Stimulated activated CD4-positive, alpha-beta T cell treated with anti-CD3 and anti-CD28 coated beads, Interleukin-4, amount 100 ng/mL, for 48 hours (primary cell): ENCODE data around the gene FOXG1.

Experiments used
- DNase-seq, 2 donors: peaks; one replicate each; pipeline ENCODE4 v3.0.0-alpha.2; 2020; ENCODE audit warnings: low read depth in 2 of 2

The FOXG1 gene

DNA sequence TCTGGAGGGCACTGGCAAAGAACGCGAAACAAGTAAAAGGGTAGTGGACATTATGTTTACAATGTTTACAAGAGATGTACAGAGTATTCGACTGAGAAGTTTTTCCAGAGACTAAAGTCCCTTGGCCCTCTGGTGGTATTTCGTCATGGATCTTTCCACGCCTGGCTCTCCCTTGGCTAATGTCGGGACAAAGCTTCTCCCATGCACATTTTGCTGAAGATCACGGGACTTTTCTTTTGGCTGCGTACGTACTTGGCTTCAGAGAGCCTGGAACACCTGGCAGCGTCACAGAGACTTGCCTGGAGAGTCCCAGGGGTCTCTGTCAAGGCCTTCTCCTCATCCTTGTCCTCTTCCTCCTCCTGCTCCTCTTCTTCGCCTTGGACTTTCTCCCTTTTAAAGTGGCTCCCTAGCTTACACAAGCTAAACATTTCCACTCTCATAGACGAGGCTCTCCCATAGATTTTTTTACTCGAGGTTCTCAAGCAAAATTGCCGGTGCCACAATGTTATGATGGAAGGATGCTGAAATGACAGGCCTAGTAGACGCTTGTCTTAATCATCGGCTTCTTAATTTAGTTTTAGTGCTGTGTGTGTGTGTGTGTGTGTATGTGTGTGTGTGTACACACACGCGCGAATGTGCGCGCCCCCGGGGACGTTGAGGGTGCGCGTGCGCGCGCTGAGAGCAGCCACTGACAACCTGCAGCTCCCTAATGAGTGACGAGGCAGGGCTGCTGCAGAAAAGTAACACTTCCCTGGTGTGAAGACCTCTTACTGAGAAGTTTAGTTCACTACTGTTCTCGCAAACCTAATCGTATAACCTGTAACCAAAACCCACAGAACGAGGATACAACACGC is 4.9 kb upstream of the FOXG1 start:
- no peak for DNase-seq

DNA sequence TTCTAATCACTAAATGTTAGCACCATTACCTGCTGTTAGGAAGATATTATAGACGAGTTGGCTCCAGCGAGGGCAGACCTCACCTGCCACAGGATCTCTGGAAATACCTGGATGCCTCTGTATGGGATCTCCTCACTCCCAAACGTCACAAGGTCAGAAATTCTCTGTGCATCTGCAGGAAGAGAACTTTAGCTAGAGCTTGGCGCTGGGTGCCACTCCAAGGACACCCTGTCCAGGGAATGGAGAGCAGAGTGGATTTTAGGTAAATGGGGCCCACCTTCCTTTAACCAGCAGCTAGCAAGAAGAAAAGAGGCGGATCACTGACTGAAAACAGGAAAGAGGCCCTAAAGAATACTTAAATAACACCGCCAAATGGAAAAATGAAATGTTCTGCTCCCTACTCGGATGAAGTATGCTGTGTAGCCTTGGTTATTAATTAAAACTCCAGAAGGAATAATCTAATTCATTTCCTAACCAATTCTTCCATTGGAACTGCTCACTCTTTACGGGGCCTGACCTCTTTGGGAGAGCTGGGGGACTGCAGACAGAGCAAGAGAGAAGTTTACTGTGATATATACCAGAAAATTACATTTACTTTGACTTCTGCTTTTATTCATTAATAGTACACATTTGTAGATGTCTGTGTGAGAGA is 4.2 kb upstream of the FOXG1 start:
- no peak for DNase-seq

DNA sequence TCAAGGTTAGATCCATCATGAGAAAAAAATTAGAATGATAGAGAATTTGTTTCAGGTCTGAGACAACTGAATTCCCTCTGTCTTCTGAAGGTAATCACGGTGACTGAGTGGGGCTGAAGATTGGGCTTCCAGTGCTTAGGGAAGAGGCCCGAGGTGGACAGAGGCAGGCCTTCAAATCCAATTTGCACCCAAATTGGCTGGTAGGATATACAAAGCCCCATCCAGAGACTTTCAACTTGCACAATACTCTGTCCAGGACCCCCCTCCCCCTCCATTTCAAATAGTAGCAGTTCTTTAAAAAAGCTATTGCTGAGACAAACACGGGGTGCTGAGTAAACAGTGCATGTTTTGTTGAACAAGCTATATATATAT is 3.6 kb upstream of the FOXG1 start:
- no peak for DNase-seq

DNA sequence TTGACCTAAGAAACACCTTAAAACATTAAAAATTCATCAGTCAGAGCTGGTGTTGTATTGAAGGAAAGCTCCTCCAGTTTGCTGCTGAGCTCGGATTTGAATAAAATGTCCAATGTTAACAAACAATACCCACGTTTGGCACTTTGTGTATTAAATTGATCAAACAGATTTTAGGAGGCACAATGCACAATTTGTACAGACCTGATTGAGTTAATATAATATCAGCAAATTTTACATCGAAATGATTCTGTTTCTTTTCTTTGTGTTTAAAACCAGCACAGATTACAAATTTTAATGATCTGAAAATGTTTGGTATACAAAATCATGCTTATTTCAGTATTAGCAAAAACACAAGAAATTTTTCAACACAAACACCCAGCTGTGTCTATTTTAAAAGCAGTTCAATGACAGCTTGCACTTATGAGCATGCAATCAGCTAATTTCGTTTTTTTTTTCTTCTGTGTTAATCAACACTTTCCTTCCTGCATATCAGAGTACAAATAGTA is 2.8 kb upstream of the FOXG1 start:
- DNase-seq, result no peak

DNA sequence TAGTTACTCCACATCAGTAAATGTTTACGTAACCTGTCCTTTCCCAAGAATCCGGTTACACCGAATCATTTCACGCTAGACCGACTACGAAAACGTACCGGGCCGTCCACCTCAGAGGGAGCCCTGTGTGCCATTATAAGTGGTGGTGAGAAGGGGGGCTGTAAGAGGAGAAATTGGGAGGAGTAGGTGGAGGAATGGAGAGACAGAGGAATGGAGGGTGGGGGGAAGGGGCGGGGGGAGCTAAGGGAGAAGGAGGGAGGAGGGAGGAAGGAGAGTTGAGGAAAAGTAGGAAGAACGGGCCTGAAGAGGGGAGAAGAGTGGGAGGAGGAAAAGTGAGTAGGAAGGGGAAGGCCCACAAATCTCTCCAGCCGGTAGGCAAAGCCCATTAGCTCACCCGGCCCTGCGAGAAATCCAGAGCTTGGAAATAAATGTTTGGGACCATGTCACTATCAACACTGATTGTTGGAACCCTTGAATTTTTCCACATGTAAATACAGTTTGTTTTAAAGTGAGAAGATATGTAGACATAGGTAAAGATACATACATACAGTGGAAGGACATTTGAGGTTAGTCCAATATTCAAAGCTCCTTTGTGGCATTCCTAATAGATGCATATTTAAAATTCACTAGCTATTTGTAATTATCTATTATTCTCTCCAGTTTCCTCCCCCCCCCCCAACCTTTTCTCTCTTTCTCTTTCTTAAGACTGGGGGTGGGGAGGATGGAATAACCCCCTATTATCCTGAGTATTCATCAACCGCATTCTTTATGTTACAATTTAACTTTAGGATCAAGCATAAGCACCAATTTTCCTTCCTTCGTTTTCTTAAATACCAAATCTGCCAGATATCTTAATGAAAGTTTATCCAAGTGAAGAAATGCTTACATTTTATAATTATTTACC is 2.1 kb upstream of the FOXG1 start:
- DNase-seq, result no peak

DNA sequence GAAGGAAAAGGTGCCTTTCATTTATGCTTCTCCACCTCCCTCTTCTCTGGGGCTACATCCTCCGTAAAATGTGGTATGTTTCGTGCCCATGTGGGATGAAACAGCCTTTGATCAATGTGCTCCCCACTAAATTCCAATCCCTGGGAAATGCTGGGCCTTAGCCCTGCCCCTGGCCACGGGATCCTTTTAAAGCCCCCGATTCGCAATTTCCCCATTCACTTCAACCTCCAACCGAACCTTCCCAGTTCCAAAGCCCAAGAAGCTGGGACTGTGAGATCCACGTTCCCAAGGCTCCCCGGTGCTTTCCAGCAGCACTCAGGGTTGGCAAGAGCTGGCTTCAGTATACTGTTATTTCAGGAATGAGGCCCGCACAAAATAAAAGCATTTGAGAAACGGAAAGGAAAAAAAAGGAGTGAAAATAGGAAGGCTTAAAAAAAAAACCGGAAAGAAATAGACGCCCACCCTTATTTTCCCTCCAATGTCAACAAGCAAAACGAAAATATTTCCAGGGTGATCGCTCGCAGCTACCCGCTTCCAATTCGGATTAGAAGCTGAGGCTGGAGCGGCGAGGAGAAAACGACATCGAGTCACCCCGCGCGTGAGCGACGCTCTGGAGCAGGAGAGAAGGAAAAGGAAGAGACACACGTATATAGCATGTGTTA is 1.3 kb upstream of the FOXG1 start:
- DNase-seq, result no peak

DNA sequence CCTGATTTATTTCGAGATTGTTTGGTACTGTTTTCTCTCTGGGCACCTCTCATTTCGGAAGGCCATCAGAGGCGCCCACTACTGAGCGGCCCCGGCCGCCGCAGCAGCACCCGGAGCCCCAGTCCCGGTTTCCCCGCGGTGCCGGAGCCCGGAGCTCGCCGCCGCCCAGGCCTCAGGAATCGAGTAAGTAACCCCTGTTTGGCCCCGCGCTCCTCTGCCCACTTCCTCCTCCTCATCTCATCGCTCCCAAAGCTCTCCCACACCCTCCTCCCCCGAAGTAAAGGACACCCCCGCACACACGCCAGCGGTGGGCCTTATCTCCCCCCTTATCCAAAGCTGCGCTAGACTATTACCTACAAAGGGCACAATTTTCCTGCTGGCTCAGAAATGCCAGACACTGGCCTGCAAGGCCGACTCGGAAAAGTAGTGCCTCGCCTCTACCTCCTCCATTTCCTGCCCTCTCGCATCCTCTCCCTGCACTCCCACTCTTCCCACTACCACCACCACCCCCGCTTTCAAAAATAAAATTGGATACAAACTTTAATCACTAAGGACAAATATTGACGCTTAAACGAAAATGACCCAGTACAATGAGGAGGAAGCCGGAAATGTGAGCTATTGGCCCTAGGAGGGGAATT is 637 bp upstream of the FOXG1 start:
- DNase-seq, result no peak

DNA sequence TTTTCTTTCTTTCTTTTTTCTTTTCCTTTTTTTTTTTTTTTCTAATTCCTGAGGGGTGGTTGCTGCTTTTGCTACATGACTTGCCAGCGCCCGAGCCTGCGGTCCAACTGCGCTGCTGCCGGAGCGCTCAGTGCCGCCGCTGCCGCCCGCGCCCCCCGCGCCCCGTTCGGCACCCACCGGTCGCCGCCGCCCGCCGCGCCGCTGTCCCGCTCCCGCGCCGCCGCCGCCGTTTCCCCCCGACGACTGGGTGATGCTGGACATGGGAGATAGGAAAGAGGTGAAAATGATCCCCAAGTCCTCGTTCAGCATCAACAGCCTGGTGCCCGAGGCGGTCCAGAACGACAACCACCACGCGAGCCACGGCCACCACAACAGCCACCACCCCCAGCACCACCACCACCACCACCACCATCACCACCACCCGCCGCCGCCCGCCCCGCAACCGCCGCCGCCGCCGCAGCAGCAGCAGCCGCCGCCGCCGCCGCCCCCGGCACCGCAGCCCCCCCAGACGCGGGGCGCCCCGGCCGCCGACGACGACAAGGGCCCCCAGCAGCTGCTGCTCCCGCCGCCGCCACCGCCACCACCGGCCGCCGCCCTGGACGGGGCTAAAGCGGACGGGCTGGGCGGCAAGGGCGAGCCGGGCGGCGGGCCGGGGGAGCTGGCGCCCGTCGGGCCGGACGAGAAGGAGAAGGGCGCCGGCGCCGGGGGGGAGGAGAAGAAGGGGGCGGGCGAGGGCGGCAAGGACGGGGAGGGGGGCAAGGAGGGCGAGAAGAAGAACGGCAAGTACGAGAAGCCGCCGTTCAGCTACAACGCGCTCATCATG is 654 bp downstream of the FOXG1 start:
- DNase-seq, result no peak

DNA sequence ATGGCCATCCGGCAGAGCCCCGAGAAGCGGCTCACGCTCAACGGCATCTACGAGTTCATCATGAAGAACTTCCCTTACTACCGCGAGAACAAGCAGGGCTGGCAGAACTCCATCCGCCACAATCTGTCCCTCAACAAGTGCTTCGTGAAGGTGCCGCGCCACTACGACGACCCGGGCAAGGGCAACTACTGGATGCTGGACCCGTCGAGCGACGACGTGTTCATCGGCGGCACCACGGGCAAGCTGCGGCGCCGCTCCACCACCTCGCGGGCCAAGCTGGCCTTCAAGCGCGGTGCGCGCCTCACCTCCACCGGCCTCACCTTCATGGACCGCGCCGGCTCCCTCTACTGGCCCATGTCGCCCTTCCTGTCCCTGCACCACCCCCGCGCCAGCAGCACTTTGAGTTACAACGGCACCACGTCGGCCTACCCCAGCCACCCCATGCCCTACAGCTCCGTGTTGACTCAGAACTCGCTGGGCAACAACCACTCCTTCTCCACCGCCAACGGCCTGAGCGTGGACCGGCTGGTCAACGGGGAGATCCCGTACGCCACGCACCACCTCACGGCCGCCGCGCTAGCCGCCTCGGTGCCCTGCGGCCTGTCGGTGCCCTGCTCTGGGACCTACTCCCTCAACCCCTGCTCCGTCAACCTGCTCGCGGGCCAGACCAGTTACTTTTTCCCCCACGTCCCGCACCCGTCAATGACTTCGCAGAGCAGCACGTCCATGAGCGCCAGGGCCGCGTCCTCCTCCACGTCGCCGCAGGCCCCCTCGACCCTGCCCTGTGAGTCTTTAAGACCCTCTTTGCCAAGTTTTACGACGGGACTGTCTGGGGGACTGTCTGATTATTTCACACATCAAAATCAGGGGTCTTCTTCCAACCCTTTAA is 1.5 kb downstream of the FOXG1 start:
- no peak for DNase-seq

DNA sequence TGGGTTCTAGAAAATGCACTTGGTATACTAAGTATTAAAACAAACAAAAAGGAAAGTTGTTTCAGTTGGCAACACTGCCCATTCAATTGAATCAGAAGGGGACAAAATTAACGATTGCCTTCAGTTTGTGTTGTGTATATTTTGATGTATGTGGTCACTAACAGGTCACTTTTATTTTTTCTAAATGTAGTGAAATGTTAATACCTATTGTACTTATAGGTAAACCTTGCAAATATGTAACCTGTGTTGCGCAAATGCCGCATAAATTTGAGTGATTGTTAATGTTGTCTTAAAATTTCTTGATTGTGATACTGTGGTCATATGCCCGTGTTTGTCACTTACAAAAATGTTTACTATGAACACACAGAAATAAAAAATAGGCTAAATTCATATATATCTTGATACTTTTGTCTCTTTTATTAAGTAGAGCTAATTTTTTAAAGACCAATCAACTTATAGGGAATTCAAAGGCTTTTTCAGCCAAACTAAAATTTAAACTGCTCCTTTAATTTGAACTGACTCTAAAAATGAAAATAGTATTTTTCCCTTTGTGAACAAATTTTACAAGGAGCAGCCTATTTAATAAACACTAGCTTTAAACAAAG is 2.8 kb downstream of the FOXG1 start:
- no peak for DNase-seq

DNA sequence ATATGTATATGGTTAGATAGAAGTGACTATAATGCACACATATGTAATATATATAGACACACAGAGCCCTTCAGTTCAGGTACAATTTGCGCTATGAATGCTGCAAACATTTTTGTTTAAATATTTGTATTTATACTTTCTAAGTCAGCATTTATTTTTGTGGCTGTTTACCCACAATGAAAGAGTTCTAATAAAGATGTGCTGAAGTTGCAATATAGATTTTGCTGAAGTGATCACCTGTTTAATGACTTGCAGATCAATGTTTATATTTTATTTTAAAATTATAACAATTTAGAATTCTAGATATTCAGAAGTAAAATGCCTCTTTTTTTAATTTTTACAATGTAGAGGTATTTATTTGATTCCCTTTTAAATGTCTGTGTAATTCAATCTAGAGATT is 3.5 kb downstream of the FOXG1 start:
- no peak for DNase-seq

DNA sequence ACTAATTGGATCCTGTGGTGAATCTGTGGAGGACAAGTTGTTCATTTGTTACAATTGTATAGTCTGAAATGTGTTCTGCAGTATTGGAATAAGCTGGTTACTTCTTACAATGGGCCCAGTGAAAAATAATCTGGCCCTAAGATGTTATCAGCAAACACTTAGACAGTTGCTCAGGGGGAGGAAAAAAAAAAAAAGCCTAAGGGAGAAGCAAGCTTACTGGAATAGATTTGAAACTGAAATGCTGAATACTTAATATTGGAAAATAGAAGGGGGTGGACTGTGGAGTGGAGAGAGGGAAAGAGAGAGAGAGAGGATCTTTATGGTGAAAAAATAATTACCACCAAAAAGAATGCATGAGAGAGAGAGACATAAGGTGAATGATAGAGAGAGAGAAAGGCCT is 4.0 kb downstream of the FOXG1 start:
- DNase-seq, result no peak

DNA sequence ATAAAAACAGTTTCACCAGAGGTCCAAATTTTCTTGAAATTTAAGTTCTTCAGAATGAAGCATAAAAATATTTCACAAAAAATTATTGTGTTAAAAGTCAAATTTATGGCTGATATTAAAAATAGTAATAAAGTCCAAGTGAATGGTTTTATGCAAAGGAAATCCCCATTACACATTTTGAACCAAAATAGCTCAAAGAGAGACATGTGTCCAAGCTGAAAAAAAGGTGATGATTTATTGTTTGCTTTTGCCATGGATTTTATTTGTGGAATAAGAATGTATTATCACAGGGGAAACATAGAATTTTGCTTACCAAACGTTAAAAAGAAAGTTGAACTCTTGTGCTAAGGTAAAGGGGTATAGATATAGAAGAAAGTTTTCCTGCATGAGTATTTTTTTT is 4.6 kb downstream of the FOXG1 start:
- no peak for DNase-seq

DNA sequence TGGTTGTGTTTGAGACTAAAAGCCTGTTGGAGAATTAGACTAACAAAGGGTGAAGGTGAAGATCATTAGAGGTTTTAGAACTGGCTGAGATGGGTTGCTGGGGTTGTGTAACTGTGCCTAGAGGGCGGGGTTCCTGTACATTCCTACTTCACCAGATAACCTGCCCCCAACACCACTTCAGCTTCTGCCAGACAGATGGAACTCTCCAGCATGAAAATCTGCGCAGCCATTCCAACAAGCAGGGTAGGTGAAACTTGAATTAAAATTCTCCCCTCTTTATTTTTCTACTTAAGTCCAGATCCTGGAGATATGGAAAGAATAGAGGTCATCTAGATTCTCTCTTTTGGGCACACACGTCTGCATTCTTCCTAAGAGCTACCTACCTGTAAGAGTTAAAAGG is 6.0 kb downstream of the FOXG1 start:
- no peak for DNase-seq

DNA sequence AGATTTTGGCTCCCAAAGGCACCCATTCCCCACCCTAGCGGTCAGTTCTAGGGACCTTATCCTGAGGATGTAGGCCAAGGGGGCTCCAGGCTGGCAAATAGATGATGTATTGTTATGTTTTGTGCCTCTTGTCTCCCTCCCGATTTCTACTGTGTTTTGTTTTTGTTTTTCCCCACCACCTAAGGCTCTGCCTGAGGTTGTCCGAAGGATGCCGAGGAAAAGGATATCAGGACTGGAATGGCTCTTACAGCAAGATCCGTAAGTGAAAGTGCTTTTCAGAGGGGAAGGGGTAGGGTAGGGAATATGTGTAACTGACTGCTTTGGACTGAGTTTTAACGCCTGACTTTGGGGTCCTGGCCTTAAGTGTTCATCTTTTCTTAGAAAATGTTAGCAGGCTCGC is 6.6 kb downstream of the FOXG1 start:
- DNase-seq, result no peak

DNA sequence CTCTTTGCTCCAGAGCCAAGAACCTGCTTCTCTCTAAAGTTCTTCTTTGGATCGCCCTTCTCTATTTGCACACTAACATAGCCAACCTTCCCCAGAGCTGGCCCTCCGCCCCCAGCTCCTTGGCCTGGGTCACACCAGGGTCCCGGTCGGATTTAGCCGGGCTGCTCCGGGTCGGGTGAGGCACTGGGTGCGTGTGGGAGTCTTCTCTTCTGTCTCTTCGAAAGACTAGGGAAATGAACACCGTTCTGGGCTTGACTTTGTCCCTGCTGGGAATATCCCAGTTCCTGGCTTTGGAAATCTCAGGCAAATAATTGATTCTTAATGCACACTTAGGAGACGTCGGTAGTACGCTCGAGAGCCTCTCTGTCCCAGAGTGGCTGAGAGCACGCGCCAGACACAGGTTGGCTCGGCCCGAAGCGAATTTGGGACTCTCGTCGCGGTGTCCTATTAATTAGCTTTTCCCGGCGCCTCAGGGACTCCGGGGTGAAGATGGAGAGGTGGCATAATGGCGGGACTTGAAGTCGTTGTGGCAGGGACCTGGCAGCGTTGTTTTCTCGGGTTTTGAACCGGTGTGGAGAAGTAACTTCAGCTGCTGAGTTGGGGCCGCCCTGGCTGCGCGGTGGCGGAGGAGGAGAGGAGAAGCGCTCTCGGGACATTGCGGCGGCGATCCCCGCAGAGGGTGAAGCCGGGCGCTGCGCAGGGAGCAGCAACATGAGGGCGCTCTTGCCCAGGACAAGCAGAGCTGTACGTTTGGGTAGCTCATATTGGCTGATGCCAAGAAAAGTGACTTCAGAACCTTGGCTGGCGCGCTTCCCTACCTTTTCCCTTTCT is 7.5 kb downstream of the FOXG1 start:
- DNase-seq, result no peak

DNA sequence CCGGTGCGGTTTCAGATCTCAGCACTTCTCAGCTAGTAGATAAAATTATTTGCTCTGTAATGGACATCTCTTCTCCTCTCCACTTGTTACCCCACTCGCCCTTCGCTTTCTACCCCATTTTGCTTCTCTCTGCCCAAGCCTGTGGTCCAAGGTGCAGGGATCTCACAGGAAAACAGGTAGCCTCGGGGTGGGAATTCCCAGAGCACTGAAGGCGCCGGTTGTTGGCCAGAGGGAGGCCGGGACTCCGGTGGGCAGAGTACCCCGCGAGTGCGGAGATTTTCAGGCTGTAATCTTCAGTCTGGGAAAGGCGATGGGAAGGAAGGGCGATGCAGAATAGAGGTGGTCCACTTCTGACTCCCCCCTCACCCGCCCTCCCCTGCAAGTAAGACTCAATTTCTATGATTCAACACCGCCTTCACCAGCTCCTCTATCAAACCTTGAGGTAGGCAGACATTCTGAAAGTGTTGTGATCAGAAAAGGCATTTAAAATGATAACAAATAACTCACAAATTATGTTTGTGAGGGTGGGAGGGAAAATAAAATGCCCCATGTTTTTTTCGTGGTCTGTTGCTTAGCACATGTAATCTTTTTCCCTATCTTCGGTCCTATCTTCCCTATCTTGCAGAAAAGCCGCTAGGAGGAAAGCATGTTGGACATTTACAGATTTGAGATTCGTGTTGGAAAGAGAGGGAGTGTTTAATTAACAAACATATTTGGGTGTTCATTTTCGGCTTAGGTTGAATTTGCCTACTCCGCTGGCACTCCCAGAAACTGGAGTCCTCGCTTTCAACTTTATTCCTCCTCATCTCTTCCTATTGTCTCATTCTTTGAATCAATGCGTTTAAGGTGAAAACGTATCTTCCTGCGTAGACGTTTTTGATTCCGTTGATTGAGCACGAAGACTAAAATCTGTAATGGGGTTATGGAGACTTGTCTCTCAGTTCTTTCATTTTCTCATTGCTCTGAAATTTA is 8.5 kb downstream of the FOXG1 start:
- DNase-seq, result no peak
